GM19397 (cell line): ENCODE data around the gene ABCC4.

Experiments used
- ATAC-seq: cut with Tn5 transposase; IDR thresholded peaks from one replicate; pipeline ENCODE4 v1.9.1; 2021; ENCODE audit warnings: mild to moderate bottlenecking, moderate library complexity; ENCODE audit not compliant: unreplicated experiment

ABCC4 gene

GRCh38 chr13:95073747-95074311 is 227.4 kb downstream of the ABCC4 start:
- no peak for ATAC-seq

- ATAC-seq = no peak
These were observed 233.9 kb downstream of the ABCC4 start for GRCh38 chr13:95067303-95067702.

GRCh38 chr13:95060014-95060519 is 241.2 kb downstream of the ABCC4 start:
- no peak for ATAC-seq

- no peak for ATAC-seq
These were observed 241.9 kb downstream of the ABCC4 start for GRCh38 chr13:95059306-95059705.

GRCh38 chr13:95058680-95059079 is 242.6 kb downstream of the ABCC4 start:
- no peak for ATAC-seq

GRCh38 chr13:95056266-95056665 is 245.0 kb downstream of the ABCC4 start:
- no peak for ATAC-seq

GRCh38 chr13:95050800-95051615 is 250.2 kb downstream of the ABCC4 start:
- no peak for ATAC-seq

GRCh38 chr13:95049772-95050171 is 251.5 kb downstream of the ABCC4 start:
- no peak for ATAC-seq

GRCh38 chr13:95044452-95045205 is 256.6 kb downstream of the ABCC4 start:
- ATAC-seq = no peak

GRCh38 chr13:95039415-95039814 is 261.8 kb downstream of the ABCC4 start:
- no peak for ATAC-seq

GRCh38 chr13:95038949-95039348 is 262.3 kb downstream of the ABCC4 start:
- no peak for ATAC-seq

GRCh38 chr13:95035311-95036109 is 265.7 kb downstream of the ABCC4 start:
- ATAC-seq = no peak

- no peak for ATAC-seq
These were observed 267.4 kb downstream of the ABCC4 start for GRCh38 chr13:95033890-95034289.

- no peak for ATAC-seq
These were observed 269.1 kb downstream of the ABCC4 start for GRCh38 chr13:95032121-95032520.

- no peak for ATAC-seq
These were observed 270.4 kb downstream of the ABCC4 start for GRCh38 chr13:95030821-95031343.

- no peak for ATAC-seq
These were observed 273.6 kb downstream of the ABCC4 start for GRCh38 chr13:95027638-95028037.

- no peak for ATAC-seq
These were observed 276.1 kb downstream of the ABCC4 start for GRCh38 chr13:95025116-95025515.

GRCh38 chr13:95023405-95023804 is 277.8 kb downstream of the ABCC4 start:
- no peak for ATAC-seq

GRCh38 chr13:95020298-95020987 is 280.8 kb downstream of the ABCC4 start:
- no peak for ATAC-seq

GRCh38 chr13:95019886-95020285 is 281.4 kb downstream of the ABCC4 start:
- ATAC-seq = no peak
